ENCODE results near the gene RNF180.

DNA sequence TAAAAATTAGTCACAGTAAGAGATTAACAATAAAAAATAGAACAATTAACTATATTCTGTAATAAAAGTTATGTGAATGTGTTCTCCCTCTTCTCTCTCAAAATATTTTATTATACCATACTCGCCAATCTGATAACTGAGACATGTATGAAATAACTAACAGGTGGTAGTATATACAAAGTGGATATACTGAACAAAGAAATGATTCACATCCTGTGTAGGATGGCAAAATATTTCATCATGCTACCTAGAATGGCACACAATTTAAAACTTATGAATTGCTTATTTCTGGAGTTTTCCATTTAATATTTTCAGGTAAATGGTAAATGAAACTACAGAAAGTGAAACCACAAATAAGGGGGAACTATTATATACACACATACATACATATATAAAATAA lies 152.5 kb downstream of the RNF180 start:
- TF ChIP-seq, protein P1, sequence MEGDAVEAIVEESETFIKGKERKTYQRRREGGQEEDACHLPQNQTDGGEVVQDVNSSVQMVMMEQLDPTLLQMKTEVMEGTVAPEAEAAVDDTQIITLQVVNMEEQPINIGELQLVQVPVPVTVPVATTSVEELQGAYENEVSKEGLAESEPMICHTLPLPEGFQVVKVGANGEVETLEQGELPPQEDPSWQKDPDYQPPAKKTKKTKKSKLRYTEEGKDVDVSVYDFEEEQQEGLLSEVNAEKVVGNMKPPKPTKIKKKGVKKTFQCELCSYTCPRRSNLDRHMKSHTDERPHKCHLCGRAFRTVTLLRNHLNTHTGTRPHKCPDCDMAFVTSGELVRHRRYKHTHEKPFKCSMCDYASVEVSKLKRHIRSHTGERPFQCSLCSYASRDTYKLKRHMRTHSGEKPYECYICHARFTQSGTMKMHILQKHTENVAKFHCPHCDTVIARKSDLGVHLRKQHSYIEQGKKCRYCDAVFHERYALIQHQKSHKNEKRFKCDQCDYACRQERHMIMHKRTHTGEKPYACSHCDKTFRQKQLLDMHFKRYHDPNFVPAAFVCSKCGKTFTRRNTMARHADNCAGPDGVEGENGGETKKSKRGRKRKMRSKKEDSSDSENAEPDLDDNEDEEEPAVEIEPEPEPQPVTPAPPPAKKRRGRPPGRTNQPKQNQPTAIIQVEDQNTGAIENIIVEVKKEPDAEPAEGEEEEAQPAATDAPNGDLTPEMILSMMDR (IDR thresholded peaks at IDR 0.05; ENCODE audit: borderline replicate concordance, extremely low read depth, low read length, poor library complexity, severe bottlenecking), result no peak
- TF ChIP-seq EZH2 (IDR thresholded peaks at IDR 0.05; ENCODE audit: borderline replicate concordance, low read depth, low read length, severe bottlenecking), result no peak
